ENCODE results near the gene PAM. TPM values are rescaled to one million over a fixed set of nuclear protein-coding genes. Genes with fewer than 3 reads are reported as not detected.

The PAM gene
- total and polyA plus RNA-seq, 2 of the 8 experiments (the other 6 are each of a cell fraction or from before 2014, with no cell fraction given): 30.4 to 67.8 TPM

- no peak overlapping the region for H3K27ac ChIP-seq (ENCODE audit: low read depth, low read length)
- H3K36me3 ChIP-seq (ENCODE audit: control insufficient read depth in 2 of 4, insufficient read depth in 4 of 4, low read length in 3 of 4): no peaks in the 10 kb centered on the region
- H3K4ac ChIP-seq (replicated peaks; ENCODE audit: insufficient read length, low read depth, low read length): no peak overlapping the region
- 81% methylated on average over 1 of the region's 1 CpG; no CpG with 5 or more reads in 1 of the 2 experiments for WGBS, 2 experiments (ENCODE audit: extremely low coverage in 1 of 2, insufficient coverage in 1 of 2, insufficient read length in 1 of 2, insufficient replicate concordance in 2 of 2, low coverage in 1 of 2, low lambda C conversion rate in 2 of 2, missing lambda C conversion rate in 1 of 2)
- ChIA-PET POLR2A (ENCODE audit: partially characterized antibody) (no interaction called here), CTCF (ENCODE audit: partially characterized antibody) (interaction anchor here (1.2 kb wide), 1 partner anchor 12 kb away, joined by 4 read pairs; no protein-coding TSS in a partner anchor)
- H4K91ac ChIP-seq (replicated peaks; ENCODE audit: insufficient read length, low read length): no peak overlapping the region
- H3K56ac ChIP-seq (replicated peaks; ENCODE audit: insufficient read length, low read depth, low read length): no peak overlapping the region
- no peak overlapping the region for H2BK12ac ChIP-seq (ENCODE audit: low read depth, low read length)
- H2BK120ac ChIP-seq (replicated peaks; ENCODE audit: low read depth, low read length): no peak overlapping the region
- H3K27me3 ChIP-seq (replicated peaks in 1 of 4; ENCODE audit: control insufficient read depth in 3 of 4, extremely low read depth in 1 of 4, insufficient read depth in 3 of 4, low read length in 3 of 4): no peaks in the 10 kb centered on the region
- no peak overlapping the region for H4K5ac ChIP-seq (ENCODE audit: insufficient read length, low read depth, low read length)
- TF ChIP-seq RBBP5 (IDR thresholded peaks at IDR 0.05; ENCODE audit: borderline replicate concordance, low read depth, low read length) (no peak), CBX8 (IDR thresholded peaks at IDR 0.05; ENCODE audit: borderline replicate concordance, low read depth, low read length) (no peak), BCL11A (IDR thresholded peaks at IDR 0.05; ENCODE audit: low read depth in 2 of 2, low read length in 2 of 2) (no peak), MAX (IDR thresholded peaks at IDR 0.05) (no peak), CHD1 (IDR thresholded peaks at IDR 0.05; ENCODE audit: low read depth, low read length) (no peak), JUND (IDR thresholded peaks at IDR 0.05; ENCODE audit: low read length) (no peak), SRF (IDR thresholded peaks at IDR 0.05; ENCODE audit: low read depth, low read length) (no peak), POLR2AphosphoS5 (IDR thresholded peaks at IDR 0.05; ENCODE audit: low read depth, low read length) (no peak), SIN3A (conservative IDR thresholded peaks at IDR 0.05 in 1 of 2, IDR thresholded peaks at IDR 0.05 in 1 of 2; ENCODE audit: low read depth in 1 of 2, low read length in 2 of 2) (no peak), HDAC2 (IDR thresholded peaks at IDR 0.05; ENCODE audit: borderline replicate concordance in 1 of 2, low read depth in 2 of 2, low read length in 2 of 2) (no peak)
- no peak overlapping the region for H3K14ac ChIP-seq (ENCODE audit: insufficient read length)
- H3K9ac ChIP-seq (replicated peaks in 1 of 4; ENCODE audit: extremely low read depth in 1 of 4, low read depth in 3 of 4, low read length in 3 of 4): no peak overlapping the region
- H3K4me1 ChIP-seq (replicated peaks in 1 of 4; ENCODE audit: control insufficient read depth in 3 of 4, insufficient read depth in 4 of 4, low read length in 3 of 4): 0 out of 7 replicates have a peak, but pooled peaks cover 0 to 3% (median 0%) of the 10 kb centered on the region in 4 experiments
- H3K4me3 ChIP-seq (ENCODE audit: extremely low read depth in 1 of 4, insufficient read depth in 2 of 4, low read depth in 3 of 4, low read length in 4 of 4): no peak overlapping the region
- H3K4me2 ChIP-seq (ENCODE audit: insufficient read depth in 1 of 2, low read depth in 2 of 2, low read length in 2 of 2): no peak overlapping the region
- no peak overlapping the region for H2BK5ac ChIP-seq (ENCODE audit: low read depth, low read length)
- H2AFZ ChIP-seq (ENCODE audit: low read length): no peak overlapping the region
- H3K79me2 ChIP-seq (ENCODE audit: control insufficient read depth in 1 of 2, insufficient read depth in 2 of 2, low read length in 2 of 2): no peaks in the 10 kb centered on the region
- no peak overlapping the region for H3K18ac ChIP-seq (ENCODE audit: extremely low read depth, low read length)
- H2AK5ac ChIP-seq (ENCODE audit: low read depth, low read length): no peak overlapping the region
- no peak for DNase-seq (ENCODE audit: low read depth in 1 of 2, low spot score in 2 of 2)
- H3K23ac ChIP-seq (ENCODE audit: insufficient read length): no peak overlapping the region
- H4K8ac ChIP-seq (ENCODE audit: extremely low read depth, insufficient read depth, low read length): no peak overlapping the region
- no peak overlapping the region for H2BK20ac ChIP-seq (ENCODE audit: low read length)
- H3K9me3 ChIP-seq (ENCODE audit: insufficient read depth in 2 of 2, low read depth in 1 of 2, low read length in 1 of 2): no peaks in the 10 kb centered on the region
- no peak for FAIRE-seq
- H3K79me1 ChIP-seq (ENCODE audit: low read depth, low read length): no peaks in the 10 kb centered on the region
- no peaks in the 10 kb centered on the region for H3K23me2 ChIP-seq (ENCODE audit: low read depth, low read length)
- no peak overlapping the region for H2BK15ac ChIP-seq (ENCODE audit: low read length)
- H4K20me1 ChIP-seq (replicated peaks in 1 of 2; ENCODE audit: control insufficient read depth in 1 of 2, insufficient read depth in 2 of 2, low read length in 2 of 2): no peaks in the 10 kb centered on the region
Observed at GRCh38 chr5:102737161-102737560, 17.9 kb upstream of the PAM start.

Measured in H1 (cell line).